Measurements from ENCODE around the gene FOXL3. TPM values are rescaled to one million over a fixed set of nuclear protein-coding genes. Genes with fewer than 3 reads are reported as not detected.

Gene FOXL3
- total and polyA plus RNA-seq, 2 donors (not counting 1 experiment from before 2014, with no cell fraction given), result not detected

- no peaks in the 10 kb centered on the region for H3K27me3 ChIP-seq (replicated peaks in 1 of 4; ENCODE audit: control extremely low read depth in 1 of 4, control insufficient read depth in 3 of 4, insufficient read depth in 4 of 4, low read length in 3 of 4)
- ChIA-PET POLR2A (no interaction called here), CTCF (interaction anchor here (0.7 kb wide), 1 partner anchor 18 kb away, joined by 3 read pairs; no protein-coding TSS in a partner anchor)
- H3K9me3 ChIP-seq (ENCODE audit: control extremely low read depth in 1 of 3, control insufficient read depth in 2 of 3, insufficient read depth in 1 of 3, low read length in 2 of 3), result peaks cover 0 to 2% (median 0%) of the 10 kb centered on the region in 3 donors
- no peak overlapping the region for H3K4me3 ChIP-seq (ENCODE audit: control extremely low read depth in 1 of 5, extremely low read depth in 1 of 5, insufficient read depth in 1 of 5, low read depth in 2 of 5, low read length in 4 of 5)
- no peaks in the 10 kb centered on the region for H3K79me2 ChIP-seq (ENCODE audit: control insufficient read depth, insufficient read depth, low read length)
- intact Hi-C loops (cut with micrococcal nuclease), result no loop called here
- no peak for ATAC-seq (ENCODE audit: low read depth)
- H2AFZ ChIP-seq (ENCODE audit: insufficient read depth, low read depth, low read length, poor library complexity, severe bottlenecking), result no peak overlapping the region
- no peaks in the 10 kb centered on the region for H4K20me1 ChIP-seq (ENCODE audit: control insufficient read depth, insufficient read depth, low read length, poor library complexity, severe bottlenecking)
- H3K4me2 ChIP-seq (replicated peaks; ENCODE audit: low read depth, low read length, poor library complexity, severe bottlenecking), result no peak overlapping the region
- peaks cover 5% of the 10 kb centered on the region for H3K9me3 Mint-ChIP-seq (ENCODE audit: insufficient read depth)
- no peak for DNase-seq
- TF ChIP-seq EZH2 (IDR thresholded peaks at IDR 0.05; ENCODE audit: borderline replicate concordance, insufficient read depth, low read depth, low read length, poor library complexity, severe bottlenecking) (no peak), CTCF (IDR thresholded peaks at IDR 0.05) (no peak)
- no peak overlapping the region for H3K9ac ChIP-seq (ENCODE audit: low read length)
- H3K4me3 Mint-ChIP-seq, result no peak overlapping the region
- H3K36me3 ChIP-seq (replicated peaks in 1 of 2; ENCODE audit: control extremely low read depth in 1 of 2, control insufficient read depth in 1 of 2, extremely low read depth in 1 of 2, insufficient read depth in 2 of 2, low read length in 1 of 2), result no peaks in the 10 kb centered on the region
- no peak overlapping the region for H3K27ac ChIP-seq (ENCODE audit: low read length in 2 of 2)
- WGBS (ENCODE audit: insufficient coverage), result 82% methylated on average over 7 of the region's 7 CpGs
- no peaks in the 10 kb centered on the region for H3K4me1 ChIP-seq (ENCODE audit: control insufficient read depth in 2 of 2, insufficient read depth in 2 of 2, low read length in 2 of 2)
- no peak overlapping the region for H3K27ac Mint-ChIP-seq
- H3K4me1 Mint-ChIP-seq, result no peaks in the 10 kb centered on the region
- H3K27me3 Mint-ChIP-seq, result peaks cover 7% of the 10 kb centered on the region
Measured at GRCh38 chr7:339696-340095, 49.7 kb downstream of the FOXL3 start.

GRCh38 chr7:340200-340937 is 50.4 kb downstream of the FOXL3 start:
- no peak overlapping the region for H3K4me3 Mint-ChIP-seq

More at GRCh38 chr7:340200-340937, 50.4 kb downstream of the FOXL3 start:
- H3K36me3 ChIP-seq (replicated peaks in 1 of 2; ENCODE audit: control extremely low read depth in 1 of 2, control insufficient read depth in 1 of 2, extremely low read depth in 1 of 2, insufficient read depth in 2 of 2, low read length in 1 of 2), result no peaks in the 10 kb centered on the region
- Mint-ChIP-seq H3K4me1 (no peaks in the 10 kb centered on the region), H3K27me3 (peaks cover 4% of the 10 kb centered on the region), H3K27ac (no peak overlapping the region), H3K9me3 (ENCODE audit: insufficient read depth) (no peaks in the 10 kb centered on the region)
- H3K27me3 ChIP-seq (replicated peaks in 1 of 4; ENCODE audit: control extremely low read depth in 1 of 4, control insufficient read depth in 3 of 4, insufficient read depth in 4 of 4, low read length in 3 of 4), result no peaks in the 10 kb centered on the region
- intact Hi-C loops (cut with micrococcal nuclease), result no loop called here
- no peak overlapping the region for H3K4me2 ChIP-seq (replicated peaks; ENCODE audit: low read depth, low read length, poor library complexity, severe bottlenecking)
- TF ChIP-seq EZH2 (IDR thresholded peaks at IDR 0.05; ENCODE audit: borderline replicate concordance, insufficient read depth, low read depth, low read length, poor library complexity, severe bottlenecking), result no peak
- no peak for TF ChIP-seq CTCF (IDR thresholded peaks at IDR 0.05)
- H3K9me3 ChIP-seq (ENCODE audit: control extremely low read depth in 1 of 3, control insufficient read depth in 2 of 3, insufficient read depth in 1 of 3, low read length in 2 of 3), result no peaks in the 10 kb centered on the region
- 91% methylated on average over 31 of the region's 31 CpGs for WGBS (ENCODE audit: insufficient coverage)
- no peak overlapping the region for H3K9ac ChIP-seq (ENCODE audit: low read length)
- no peak for ATAC-seq (ENCODE audit: low read depth)
- CTCF ChIA-PET, result interaction anchor here (0.7 kb wide), 1 partner anchor 19 kb away, joined by 3 read pairs; no protein-coding TSS in a partner anchor
- POLR2A ChIA-PET, result no interaction called here
- H4K20me1 ChIP-seq (ENCODE audit: control insufficient read depth, insufficient read depth, low read length, poor library complexity, severe bottlenecking), result no peaks in the 10 kb centered on the region
- no peaks in the 10 kb centered on the region for H3K4me1 ChIP-seq (ENCODE audit: control insufficient read depth in 2 of 2, insufficient read depth in 2 of 2, low read length in 2 of 2)
- no peak overlapping the region for H3K4me3 ChIP-seq (ENCODE audit: control extremely low read depth in 1 of 5, extremely low read depth in 1 of 5, insufficient read depth in 1 of 5, low read depth in 2 of 5, low read length in 4 of 5)
- no peak overlapping the region for H3K27ac ChIP-seq (ENCODE audit: low read length in 2 of 2)
- H2AFZ ChIP-seq (ENCODE audit: insufficient read depth, low read depth, low read length, poor library complexity, severe bottlenecking), result no peak overlapping the region
- no peak for DNase-seq
- no peaks in the 10 kb centered on the region for H3K79me2 ChIP-seq (ENCODE audit: control insufficient read depth, insufficient read depth, low read length)
